ENCODE measurements around the gene CELSR2. TPM values are rescaled to one million over a fixed set of nuclear protein-coding genes. Genes with fewer than 3 reads are reported as not detected.
"Not testable (repeated sequence)": the region's sequence is repeated elsewhere in the genome, so short reads cannot be mapped to it uniquely, and the experiment has no call there.

Gene CELSR2
- total RNA-seq, 1 experiment from 2014 or later: 3.5 TPM

DNA sequence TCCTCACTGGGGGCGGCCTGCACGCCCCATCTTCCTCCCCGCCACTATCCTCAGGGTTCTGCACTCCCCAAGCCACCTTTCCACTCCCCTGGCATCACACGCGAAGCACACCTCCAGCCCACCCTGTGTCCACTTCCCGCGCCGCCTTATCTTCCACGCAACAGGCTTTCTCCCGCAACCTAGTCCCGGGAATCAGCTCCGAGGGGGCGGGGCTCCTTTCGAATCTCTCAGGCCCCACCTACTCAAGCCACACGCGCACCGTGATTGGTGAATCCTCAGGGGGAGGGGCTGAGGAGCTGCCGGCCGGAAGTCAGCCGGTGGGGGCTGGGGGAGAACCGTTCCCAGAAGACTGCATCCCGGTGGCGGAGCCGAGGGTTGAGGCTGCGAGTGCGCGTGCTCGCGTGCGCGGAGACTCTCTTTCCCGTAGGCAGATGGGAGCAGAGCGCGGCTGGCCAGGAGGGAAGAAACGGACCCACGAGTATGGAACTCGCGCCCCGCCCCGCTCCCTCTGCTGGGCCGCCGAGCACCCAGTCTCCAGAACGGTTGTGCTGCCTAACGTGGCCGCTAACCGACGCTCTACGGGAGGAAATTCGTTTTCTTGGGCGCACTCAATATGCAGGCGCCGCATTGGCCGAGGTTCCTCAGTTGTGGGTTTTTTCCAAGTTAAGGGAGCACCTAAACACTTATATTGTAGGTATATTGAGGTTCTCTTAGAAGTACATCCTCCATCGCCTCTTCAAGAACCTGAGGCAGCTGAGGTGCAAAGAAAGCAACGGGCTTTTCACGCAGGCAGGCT, 33.8 kb downstream of the CELSR2 start, which contains the start of gene PSRC1:
Gene PSRC1, minus strand, starts transcription at position 194 of the 796 bp plus-strand sequence.
- peak; percentile 94 for DNase-seq (ENCODE audit: low read depth, low spot score)
- in situ Hi-C loops (cut with HindIII; ENCODE audit: low pct_unique_long_range_greater_than_20kb, low sequenced_read_pairs): no loop called here

DNA sequence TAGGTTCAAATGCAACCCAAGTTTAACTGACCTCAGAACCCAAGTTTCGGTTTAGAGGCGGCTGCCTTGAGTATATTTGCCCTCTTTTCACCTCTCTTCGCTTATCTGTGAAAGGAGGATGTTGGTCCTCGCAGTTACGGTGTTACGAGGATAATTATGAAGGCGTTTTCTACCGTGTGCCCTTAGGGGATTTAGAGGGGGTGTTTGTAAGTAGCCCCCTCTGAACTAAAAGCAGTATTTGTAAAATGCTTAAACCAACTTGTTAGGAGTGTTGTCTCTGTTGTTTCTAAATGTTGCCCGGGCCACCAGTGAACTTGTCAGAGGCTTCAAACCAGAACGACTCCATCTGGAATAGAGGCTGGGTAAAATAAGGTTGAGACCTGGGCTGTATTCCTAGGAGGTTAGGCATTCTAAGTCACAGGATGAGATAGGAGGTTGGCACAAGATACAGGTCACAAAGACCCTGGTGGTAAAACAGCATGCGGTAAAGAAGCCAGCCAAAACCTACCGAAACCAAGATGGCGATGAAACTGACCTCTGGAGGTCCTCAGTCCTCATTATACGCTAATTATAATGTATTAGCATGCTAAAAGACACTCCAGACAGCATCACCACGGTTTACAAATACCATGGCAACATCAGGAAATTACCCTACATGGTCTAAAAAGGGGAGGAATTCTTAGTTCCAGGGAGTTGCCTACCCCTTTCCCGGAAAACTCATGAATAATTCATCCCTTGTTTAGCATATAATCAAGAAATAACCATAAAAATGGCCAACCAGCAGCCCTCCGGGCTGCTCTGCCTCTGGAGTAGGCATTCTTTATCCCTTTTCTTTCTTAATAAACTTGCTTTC, 34.6 kb downstream of the CELSR2 start:
- no peak for DNase-seq (ENCODE audit: low read depth, low spot score)

DNA sequence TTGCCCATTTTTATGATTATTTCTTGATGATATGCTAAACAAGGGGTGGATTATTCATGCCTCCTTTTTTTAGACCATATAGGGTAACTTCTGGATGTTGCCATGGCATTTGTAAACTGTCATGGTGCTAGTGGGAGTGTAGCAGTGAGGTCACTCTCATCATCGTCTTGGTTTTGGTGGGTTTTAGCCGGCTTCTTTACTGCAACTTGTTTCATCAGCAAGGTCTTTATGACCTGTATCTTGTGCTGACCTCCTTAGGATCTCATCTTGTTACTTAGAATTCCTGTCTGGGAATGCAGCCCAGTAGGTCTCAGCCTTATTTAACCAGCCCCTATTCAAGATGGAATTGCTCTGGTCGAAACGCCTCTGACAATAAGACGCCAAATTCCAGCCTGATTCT, 37.4 kb downstream of the CELSR2 start:
- in situ Hi-C loops (cut with HindIII; ENCODE audit: low pct_unique_long_range_greater_than_20kb, low sequenced_read_pairs); DNase-seq (ENCODE audit: low read depth, low spot score): not testable (repeated sequence)

More for the DNA sequence above, 34.6 kb downstream of the CELSR2 start:
- in situ Hi-C loops (cut with HindIII; ENCODE audit: low pct_unique_long_range_greater_than_20kb, low sequenced_read_pairs): no loop called here

DNA sequence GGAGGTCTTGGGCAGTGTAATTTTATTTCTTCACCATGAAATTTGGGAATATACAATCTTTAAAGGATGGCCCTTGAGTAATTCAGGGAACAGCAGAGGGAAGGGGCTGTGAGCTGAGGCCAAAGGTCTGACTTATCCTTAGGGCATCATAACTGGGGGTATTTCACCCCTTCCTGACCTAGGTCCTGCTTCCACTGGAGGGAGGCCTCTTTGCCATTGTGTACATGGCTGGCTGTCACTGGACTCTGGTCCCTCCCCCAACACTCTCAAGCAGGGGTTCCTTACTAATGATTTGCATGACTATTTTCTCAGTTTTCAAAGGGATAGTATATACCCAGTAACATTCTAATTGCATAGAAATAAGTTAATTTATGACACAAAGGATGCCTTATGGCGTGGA, 40.8 kb downstream of the CELSR2 start:
- DNase-seq (ENCODE audit: low read depth, low spot score): no peak
- in situ Hi-C loops (cut with HindIII; ENCODE audit: low pct_unique_long_range_greater_than_20kb, low sequenced_read_pairs): no loop called here

DNA sequence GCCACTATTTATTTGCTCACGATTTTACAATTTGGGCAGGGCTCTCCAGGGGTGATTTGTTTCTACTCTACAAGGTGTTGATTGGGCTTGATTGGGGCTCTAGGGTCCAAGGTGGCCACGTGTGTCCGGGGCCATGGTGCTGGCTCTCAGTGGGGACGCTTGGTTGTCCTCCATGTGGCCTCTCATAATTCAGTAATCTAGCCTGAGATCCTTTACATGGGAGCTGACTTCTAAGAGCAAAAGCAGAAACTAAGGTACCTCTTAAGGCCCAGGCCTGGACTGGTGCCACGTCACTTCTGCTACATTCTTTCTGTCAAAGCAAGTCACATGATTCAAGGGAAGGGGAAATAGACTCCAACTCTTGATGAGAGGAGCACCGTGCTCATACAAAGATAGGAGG, 41.7 kb downstream of the CELSR2 start:
- in situ Hi-C loops (cut with HindIII; ENCODE audit: low pct_unique_long_range_greater_than_20kb, low sequenced_read_pairs): no loop called here
- DNase-seq (ENCODE audit: low read depth, low spot score): no peak

DNA sequence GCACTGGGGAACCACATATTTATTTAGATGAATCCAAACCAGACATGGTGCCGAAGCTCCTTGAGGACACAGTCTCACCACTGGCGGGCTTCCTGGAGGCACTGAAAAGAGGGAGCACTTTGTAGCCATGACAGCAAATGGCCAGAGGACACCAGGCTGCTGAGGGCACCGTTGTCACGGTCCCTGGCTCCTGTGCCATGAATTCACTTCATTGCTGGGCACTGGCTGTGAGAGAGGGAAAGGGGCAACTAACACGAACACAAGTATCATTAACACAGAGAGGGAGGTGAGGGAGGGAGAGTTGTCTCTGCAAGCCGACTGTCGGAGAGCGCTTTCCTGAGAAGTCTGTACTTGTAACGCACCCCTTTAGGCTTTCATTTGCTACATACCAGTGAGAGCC, 43.0 kb downstream of the CELSR2 start:
- in situ Hi-C loops (cut with HindIII; ENCODE audit: low pct_unique_long_range_greater_than_20kb, low sequenced_read_pairs): no loop called here
- DNase-seq (ENCODE audit: low read depth, low spot score): no peak

DNA sequence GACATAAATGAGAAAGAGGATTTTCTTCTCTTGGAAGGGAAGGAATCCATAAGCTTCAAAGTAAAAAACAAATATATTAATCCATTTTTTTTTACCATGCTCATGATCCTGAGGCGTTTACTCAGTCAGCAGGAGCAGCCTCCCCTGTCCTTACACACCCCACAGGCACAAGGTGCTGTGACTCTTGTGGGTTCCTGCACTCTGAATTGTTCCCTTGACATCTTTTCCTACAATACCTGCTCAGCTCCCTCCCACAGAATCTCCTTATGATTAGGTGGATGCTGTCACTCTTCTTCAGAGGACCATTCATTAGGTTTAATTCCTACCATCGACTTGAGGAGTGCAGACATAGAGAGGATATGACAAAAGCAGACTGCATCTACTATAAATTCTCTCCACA, 43.7 kb downstream of the CELSR2 start:
- in situ Hi-C loops (cut with HindIII; ENCODE audit: low pct_unique_long_range_greater_than_20kb, low sequenced_read_pairs): no loop called here
- no peak for DNase-seq (ENCODE audit: low read depth, low spot score)

DNA sequence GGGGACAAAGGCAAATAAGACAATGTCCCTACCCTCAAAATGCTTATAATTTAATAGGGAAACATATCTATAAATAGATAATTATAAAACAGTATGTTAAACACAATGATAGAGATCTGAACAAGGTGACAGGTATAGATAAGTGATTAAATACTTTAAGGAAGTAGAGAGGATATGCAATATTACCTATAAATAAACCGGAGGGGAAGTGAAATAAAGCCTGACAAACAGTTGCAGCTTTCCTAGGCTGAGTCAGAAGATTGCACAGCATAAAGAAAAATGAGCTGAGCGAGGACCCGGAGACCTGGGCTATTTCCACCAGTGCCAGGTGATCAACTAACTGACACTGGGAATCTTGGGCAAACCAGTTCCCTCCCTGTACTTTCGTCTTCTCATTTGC, 45.1 kb downstream of the CELSR2 start:
- no peak for DNase-seq (ENCODE audit: low read depth, low spot score)
- in situ Hi-C loops (cut with HindIII; ENCODE audit: low pct_unique_long_range_greater_than_20kb, low sequenced_read_pairs): no loop called here

DNA sequence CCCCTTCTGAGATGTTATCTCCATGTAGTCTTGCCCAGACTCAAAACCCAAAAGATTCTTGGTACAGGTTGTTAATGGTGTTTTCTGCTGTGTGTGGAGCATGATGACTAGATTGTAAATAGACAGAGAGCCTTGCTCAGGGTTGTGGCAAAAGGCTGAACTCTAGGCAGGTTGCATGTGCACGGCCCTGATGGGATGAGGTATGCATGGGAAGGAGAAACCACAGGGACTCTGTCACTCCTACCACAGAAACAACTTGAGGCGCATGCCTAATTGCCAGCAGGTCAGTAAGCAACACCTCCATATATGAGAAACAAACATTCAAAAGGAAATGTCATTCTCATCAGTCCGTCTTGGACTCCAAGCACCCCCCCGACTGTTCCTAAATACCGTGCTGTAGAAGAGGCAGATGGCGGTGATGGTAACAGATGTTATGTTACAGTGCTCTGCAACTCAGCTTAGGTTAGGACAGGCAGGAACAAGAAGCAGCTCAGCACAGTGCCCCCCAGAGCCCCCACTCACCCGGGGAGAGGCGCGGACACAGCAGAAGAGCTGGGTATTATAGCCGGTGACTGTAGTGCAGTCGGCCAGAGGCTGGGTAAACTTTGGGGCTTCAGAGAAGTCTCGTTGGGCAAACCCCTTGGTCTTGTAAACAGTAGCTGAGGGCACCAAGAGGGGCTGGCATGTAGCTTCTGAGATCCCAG, 46.5 kb downstream of the CELSR2 start:
- DNase-seq (ENCODE audit: low read depth, low spot score): no peak
- in situ Hi-C loops (cut with HindIII; ENCODE audit: low pct_unique_long_range_greater_than_20kb, low sequenced_read_pairs): no loop called here

DNA sequence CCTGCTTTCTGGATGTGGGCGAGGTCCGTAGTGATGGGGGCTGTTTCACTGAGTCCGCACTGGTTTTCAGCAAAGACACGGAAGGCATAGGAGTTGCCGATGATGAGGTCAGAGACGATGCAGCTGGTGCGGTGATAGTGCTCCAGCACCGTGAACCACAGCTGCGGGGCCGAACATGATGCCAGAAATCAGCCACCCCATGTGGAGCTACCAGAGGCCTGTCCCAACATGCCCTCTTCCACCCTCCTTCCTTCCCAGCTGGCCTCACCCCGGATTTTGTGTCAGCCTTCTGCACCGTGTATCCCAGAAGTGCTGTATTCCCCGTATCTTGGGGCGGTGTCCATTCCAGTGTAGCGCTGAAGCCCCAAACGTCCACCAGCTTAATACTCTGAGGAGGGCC, 47.4 kb downstream of the CELSR2 start:
- no peak for DNase-seq (ENCODE audit: low read depth, low spot score)

DNA sequence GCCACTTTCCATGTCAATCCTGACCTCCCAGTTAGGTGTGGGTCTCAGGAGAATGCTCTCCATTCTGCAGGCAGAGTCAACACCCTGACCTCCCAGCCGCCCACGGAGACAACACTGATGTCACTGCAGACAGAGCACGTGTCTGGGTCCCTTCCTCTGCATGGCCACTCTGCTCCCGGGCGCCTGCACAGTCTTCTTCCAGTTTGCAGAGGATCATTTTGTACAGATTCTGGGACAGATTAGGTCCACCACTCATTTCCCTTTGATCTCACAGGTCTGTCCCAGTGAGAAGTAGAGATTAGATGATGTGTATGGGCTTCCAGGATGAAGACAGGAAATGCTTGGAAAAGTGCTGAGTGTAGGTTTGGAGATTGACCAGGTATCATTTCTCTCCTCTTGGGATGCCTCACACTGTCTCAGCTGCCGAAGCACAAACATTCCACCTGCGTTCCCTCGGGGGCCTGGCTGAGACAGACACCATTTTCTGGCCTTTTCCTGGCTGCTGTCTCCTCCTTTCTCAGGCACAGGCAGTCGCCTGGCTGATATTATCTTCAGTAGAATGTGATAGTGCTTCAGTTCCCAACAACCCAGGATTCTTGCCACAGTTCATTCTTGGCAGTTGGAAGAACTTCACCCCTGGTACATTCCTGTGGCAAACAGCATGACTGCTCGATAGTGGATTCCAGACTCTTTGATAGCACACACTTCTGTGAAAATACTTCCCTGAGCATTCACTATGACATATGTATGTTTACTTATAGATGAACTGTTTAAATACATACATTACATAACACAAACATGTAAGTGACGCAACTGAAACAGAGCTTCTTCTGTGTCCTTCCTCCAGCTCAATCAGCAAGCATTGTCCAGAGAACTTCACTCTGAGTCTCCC, 49.6 kb downstream of the CELSR2 start:
- in situ Hi-C loops (cut with HindIII; ENCODE audit: low pct_unique_long_range_greater_than_20kb, low sequenced_read_pairs): no loop called here
- peak; percentile 35 for DNase-seq (ENCODE audit: low read depth, low spot score)

More for the DNA sequence above, 47.4 kb downstream of the CELSR2 start:
- in situ Hi-C loops (cut with HindIII; ENCODE audit: low pct_unique_long_range_greater_than_20kb, low sequenced_read_pairs): no loop called here

DNA sequence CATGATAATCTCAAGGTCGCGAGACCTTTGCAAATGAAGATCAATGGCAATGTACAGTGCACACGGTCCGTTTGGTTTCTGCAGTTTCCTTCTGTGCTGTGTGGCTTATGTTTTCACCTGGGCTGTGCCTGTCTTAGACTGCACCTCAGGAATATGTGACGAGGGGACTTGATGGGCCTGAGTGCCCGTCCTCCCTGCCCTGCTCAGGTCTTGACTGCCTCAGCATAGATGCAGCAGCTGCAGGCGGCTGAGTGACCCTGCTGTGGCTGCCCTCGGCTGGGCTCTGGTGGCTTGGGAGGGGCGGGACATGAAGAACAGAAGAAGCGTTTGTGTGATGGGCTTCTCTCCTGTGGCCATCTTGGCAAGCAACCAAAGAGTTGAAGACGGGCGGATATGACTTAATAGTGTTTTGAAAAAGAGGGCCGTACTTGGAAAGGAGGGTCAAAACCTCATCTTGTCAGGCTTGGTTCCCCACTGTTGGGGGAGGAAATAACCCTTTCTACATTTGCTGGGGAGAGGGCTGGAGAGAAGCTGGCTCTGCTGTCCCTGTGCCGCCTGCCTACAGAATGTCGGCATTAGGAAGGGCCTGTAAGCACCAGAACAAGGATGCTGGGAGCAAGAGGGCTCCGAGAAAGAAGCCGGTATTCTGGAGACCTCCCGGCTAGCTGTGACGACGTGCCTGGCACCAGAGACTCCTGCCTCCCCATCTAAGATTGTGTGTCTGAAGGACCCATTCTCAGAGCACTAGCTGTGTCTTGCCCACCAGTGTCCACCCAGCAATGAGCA, 50.4 kb downstream of the CELSR2 start:
- in situ Hi-C loops (cut with HindIII; ENCODE audit: low pct_unique_long_range_greater_than_20kb, low sequenced_read_pairs): no loop called here
- peak; percentile 90 for DNase-seq (ENCODE audit: low read depth, low spot score)

DNA sequence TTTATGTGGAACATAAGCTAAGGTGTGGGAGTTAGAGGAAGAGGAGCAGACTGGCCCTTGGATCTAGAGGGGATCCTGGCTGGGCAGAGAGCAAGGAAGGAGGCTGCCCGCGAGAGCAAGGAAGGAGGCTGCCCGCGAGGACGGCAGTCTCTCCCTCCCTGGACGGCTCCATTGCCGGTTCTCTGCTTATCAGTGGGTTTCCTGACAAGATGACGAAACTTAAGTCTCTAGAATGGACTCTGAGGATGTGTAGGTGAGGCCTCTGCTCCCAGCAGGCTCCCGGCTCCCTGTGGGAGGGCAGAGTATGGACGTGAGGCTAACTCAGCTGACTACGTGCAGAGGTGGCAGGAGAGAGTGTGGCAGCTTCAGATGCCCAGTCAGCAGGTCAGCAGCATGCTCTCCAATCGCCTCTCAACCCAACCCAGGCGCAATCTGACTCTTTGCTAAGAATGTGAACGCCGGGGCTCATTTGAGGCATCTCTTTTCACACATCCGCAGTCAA, 51.4 kb downstream of the CELSR2 start:
- in situ Hi-C loops (cut with HindIII; ENCODE audit: low pct_unique_long_range_greater_than_20kb, low sequenced_read_pairs): no loop called here
- DNase-seq (ENCODE audit: low read depth, low spot score): no peak

DNA sequence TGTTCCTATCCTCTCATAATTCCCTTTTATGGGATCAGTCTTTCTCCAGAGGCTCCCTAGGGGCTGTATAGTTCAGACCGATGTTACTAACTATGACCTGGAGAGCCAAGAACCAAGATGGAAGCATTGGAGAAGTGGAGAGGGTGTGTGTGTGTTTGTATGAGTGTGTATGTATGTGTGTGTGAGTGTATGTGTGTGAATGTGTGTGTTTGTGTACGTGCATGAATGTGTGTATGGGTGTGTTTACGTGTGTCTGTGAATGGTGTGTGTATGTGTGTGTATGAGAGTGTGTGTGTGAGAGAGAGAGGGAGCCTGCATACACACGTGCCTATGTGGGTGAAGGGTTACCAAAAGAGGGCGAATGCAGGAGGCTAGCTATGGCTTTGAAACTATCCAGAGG, 52.5 kb downstream of the CELSR2 start:
- in situ Hi-C loops (cut with HindIII; ENCODE audit: low pct_unique_long_range_greater_than_20kb, low sequenced_read_pairs): no loop called here
- no peak for DNase-seq (ENCODE audit: low read depth, low spot score)

DNA sequence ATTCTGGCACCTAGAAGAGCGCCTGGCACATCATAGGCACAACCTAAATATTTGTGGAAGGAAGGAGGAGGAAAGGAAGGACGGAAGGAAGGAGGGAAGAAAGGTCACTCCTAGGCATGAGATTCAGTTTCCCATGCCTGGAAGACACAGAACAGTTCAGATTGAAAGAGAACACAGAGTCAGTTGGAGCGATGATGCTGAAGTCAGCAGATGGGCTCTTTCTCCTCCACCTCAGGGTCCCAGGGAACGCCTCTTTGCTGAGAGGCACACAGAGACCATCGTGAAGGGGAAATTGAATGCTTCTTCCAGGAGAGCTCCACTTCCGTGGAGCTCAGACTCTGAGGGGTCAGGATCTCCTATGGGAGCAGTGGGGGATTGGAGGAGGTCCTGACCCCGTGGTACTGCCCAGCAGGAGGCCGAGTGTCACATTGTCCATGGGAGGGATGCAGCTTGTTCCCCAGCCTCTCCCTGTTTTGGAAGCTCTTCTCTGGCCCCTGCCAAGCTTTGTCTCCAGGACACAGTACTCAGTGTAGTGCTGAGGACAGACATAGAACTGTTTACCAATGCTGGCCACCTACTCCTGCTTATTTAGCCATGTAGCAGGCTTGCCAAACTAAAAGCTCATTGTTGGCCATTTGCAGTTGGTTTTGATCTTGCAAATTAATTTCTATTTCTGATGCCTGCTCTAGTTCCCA, 55.0 kb downstream of the CELSR2 start:
- in situ Hi-C loops (cut with HindIII; ENCODE audit: low pct_unique_long_range_greater_than_20kb, low sequenced_read_pairs): no loop called here
- peak; percentile 20 for DNase-seq (ENCODE audit: low read depth, low spot score)

DNA sequence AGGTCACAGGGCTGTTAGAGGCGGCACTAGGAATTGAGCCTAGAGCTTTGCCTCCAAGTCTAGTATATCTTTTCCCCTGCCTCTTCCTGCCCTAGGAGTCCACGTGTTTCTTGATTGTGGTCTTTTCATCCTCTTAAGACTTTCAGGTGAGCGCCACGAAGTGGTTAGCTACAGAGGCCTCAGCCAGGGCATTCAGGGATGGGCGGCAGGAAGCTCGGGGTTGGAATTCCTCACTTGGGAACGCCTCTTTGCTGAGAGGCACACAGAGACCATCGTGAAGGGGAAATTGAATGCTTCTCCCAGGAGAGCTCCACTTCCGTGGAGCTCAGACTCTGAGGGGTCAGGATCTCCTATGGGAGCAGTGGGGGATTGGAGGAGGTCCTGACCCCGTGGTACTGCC, 56.7 kb downstream of the CELSR2 start:
- in situ Hi-C loops (cut with HindIII; ENCODE audit: low pct_unique_long_range_greater_than_20kb, low sequenced_read_pairs); DNase-seq (ENCODE audit: low read depth, low spot score): not testable (repeated sequence)

Measured in SK-MEL-5 (cell line).